OCI-LY3 (cell line): Measurements from ENCODE around the gene RAP1GAP2.

Experiments
- EZH2phosphoT487 ChIP-seq: fragments of 200-600 bp; shearing (Covaris generic); IDR thresholded peaks from 2 replicates; pipeline ENCODE4 v1.6.1; 2018; ENCODE audit warnings: antibody characterized with exemption, mixed run types, low read depth
- TF ChIP-seq, protein P1 (sequence below): fragments of 200-600, 300-600 bp; sonication (generic); IDR thresholded peaks from 2 replicates; pipeline ENCODE4 v1.5.1; 2014; ENCODE audit warnings: antibody characterized with exemption, low read length, low read depth

DNA sequence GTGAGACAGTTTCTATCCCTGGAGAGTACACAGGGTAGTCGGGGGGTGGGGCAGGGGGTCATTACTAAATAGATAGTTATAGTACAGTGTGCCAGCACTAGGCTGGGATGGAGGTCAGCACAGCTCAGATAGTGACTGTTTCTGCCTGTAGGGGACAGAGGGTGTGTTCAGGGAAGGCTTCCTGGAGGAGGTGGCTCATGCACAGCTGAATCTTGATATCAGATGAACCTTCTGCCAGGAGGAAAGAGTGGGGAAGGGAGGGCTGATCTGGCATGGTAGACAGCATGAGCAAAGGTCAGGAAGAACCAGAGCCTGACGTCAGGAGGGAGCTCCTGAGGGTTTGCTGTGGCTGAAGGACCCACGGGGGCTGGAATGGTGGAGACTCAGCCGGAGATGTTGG, 210.6 kb downstream of the RAP1GAP2 start:
- TF ChIP-seq, protein P1, sequence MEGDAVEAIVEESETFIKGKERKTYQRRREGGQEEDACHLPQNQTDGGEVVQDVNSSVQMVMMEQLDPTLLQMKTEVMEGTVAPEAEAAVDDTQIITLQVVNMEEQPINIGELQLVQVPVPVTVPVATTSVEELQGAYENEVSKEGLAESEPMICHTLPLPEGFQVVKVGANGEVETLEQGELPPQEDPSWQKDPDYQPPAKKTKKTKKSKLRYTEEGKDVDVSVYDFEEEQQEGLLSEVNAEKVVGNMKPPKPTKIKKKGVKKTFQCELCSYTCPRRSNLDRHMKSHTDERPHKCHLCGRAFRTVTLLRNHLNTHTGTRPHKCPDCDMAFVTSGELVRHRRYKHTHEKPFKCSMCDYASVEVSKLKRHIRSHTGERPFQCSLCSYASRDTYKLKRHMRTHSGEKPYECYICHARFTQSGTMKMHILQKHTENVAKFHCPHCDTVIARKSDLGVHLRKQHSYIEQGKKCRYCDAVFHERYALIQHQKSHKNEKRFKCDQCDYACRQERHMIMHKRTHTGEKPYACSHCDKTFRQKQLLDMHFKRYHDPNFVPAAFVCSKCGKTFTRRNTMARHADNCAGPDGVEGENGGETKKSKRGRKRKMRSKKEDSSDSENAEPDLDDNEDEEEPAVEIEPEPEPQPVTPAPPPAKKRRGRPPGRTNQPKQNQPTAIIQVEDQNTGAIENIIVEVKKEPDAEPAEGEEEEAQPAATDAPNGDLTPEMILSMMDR: no peak
- no peak for TF ChIP-seq EZH2phosphoT487
